Stimulated activated CD8-positive, alpha-beta memory T cell treated with anti-CD3 and anti-CD28 coated beads, Interleukin-4, amount 100 ng/mL, for 24 hours (primary cell): ENCODE results near the gene CLIC3.
A peak's percentile ranks its signal among the peaks of the same experiment; 100 is the strongest.

Source experiments
- DNase-seq: peaks from one replicate; pipeline ENCODE4 v3.0.0-alpha.2; 2020; ENCODE audit warnings: low read depth

The CLIC3 gene

DNA sequence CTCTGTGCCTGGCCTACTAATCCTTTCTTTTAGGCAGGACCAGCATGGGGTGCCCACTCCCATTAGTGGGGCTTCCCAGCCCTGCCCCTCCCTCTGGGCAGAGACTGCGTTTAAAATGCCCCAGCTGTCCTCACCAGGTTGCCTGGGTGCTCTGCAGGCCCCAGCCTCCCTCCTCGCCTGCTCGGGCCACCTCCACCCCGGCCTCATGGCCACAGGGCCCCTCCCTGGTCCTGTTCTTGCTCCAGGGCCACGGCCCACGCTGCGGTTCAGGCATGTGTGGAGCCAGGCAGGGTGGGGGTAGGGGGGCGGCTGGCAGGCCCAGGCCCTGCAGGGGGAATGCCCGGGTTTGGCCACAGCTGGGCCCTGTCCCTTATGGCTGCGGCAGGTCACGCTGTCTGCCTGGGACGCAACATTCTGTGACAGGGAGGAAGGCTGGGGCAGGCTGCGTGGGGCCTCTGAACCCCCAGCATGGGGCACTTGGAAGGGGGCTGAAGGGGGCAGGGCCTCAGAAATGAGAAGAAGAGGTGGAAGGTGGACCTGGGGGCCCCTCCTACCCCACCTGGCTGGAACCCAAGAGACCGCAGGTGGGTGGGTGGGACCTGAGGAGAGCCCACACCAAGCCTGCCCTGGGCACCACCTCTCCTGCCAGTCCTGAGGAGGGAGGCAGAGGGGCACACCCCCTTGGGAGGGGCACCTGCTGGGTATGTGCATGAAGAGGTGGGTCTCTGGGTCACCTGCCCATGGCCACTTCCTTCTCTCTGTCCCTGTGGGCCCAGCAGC, 44.6 kb downstream of the CLIC3 start, which contains the start of gene LCN12:
Gene LCN12 (plus strand): TSS at position 733 of the 780 bp plus-strand sequence. CDS start 55 bp downstream, outside the sequence.
- DNase-seq: no peak

GRCh38 chr9:136950656-136951276, 45.6 kb downstream of the CLIC3 start:
- DNase-seq: no peak

- DNase-seq: peak; percentile 95
These were observed 46.3 kb downstream of the CLIC3 start for GRCh38 chr9:136949817-136950655.

DNA sequence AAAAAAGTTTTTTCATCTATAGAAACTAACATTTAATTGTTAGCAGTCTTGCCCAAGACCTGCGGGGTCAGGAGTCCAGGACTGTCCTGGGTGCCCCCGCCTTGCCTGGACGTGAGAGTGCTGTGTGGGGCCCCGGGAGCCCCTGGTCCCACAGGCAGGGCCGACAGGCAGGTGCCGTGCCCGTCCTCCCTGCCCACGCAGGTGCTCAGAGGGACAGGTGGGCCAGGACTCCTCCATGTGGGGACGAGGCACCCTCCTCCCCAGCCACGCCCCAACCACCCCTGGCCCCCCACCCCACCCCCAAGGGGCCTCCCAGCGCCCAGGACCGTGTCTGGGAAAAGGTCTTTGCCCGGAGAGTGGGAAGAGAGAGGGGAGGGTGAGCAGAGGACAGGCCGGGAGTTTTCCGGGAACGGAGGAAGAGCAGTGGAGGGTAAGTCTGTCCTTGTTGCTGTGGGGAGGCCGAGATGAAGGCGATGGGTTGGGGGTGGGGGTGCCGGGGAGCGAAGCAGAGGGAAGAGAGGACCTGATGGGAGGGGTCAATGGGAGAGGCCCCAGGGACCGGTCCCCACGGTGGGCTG, 47.0 kb downstream of the CLIC3 start:
- DNase-seq: no peak

GRCh38 chr9:136947955-136948510, 48.3 kb downstream of the CLIC3 start:
- no peak for DNase-seq

GRCh38 chr9:136947028-136947891, 49.1 kb downstream of the CLIC3 start:
- no peak for DNase-seq

DNA sequence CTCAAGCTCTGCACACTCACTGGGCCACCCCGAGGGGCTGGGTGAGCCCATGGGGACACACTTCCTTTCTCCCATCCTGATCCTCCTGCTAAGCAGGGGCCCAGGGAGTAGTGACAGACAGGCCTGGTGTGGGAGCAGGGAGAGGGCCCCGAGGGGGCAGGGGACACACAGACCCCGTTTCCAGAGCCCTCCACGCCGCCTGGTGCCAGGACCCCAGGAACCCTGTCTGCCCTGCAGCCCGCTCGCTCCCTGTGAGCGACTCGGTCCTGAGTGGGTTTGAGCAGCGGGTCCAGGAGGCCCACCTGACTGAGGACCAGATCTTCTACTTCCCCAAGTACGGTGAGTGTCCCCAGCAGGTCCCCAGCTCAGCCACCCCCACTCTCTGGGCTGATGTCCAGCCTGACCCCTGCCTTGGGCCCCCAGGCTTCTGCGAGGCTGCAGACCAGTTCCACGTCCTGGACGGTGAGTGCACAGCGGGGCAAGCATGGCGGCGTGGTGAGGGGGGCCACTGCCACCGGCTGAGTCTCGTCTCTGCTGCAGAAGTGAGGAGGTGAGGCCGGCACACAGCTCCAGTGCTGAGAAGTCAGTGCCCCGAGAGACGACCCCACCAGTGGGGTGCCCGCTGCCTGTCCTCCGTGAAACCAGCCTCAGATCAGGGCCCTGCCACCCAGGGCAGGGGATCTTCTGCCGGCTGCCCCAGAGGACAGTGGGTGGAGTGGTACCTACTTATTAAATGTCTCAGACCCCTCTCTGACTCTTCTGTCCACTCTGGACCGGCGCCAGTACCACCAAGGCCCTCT, 49.9 kb downstream of the CLIC3 start:
- DNase-seq: no peak

DNA sequence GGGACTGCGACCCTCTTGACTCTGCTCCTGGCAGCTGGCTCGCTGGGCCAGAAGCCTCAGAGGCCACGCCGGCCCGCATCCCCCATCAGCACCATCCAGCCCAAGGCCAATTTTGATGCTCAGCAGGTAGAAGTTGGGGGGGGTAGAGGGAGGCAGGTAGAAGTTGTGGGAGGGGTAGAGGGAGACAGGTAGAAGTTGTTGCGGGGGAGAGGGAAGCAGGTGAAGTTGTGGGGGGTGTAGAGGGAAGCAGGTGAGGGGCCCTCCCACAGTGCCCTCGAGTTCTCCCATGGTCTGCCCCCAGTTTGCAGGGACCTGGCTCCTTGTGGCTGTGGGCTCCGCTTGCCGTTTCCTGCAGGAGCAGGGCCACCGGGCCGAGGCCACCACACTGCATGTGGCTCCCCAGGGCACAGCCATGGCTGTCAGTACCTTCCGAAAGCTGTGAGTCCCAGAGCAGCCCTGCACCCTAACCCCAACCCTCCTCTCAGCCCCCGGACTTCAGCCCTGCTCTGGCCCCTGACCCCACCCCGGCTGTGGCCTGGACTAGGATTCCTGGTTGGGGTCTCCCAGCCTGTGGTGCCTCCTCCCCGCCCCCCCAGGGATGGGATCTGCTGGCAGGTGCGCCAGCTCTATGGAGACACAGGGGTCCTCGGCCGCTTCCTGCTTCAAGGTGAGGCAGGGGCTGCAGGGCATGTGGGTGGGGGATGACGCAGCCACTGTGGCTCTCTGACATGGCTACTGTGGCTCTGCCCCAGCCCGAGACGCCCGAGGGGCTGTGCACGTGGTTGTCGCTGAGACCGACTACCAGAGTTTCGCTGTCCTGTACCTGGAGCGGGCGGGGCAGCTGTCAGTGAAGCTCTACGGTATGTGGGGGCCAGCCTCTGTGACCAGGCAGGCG, 50.8 kb downstream of the CLIC3 start:
- DNase-seq: no peak
